ENCODE data around the gene HOXD11.

- no peak for TF ChIP-seq POLR2A (IDR thresholded peaks at IDR 0.05)
- TF ChIP-seq CTCF (IDR thresholded peaks at IDR 0.05) = no peak
These were observed 3.9 kb upstream of the HOXD11 start for GRCh38 chr2:176103194-176103593.

All from body of pancreas (tissue), 4 donors.